PC-3 (cell line): ENCODE results near the gene PRICKLE1. TPM values are rescaled to one million over a fixed set of nuclear protein-coding genes. Genes with fewer than 3 reads are reported as not detected.
A peak's percentile ranks its signal among the peaks of the same experiment; 100 is the strongest.

Experiments
- ATAC-seq: fragments of 200-7000 bp; cut with Tn5 transposase; 2 replicates; pipeline ENCODE4 v1.9.1; 2020; ENCODE audit warnings: mild to moderate bottlenecking, moderate library complexity
- BruUV-seq: library from RNA; stranded (reverse); fragments of 400-500 nt; replicated peaks from 2 replicates; lab custom pipeline; 2021; lab: Mats Ljungman, UMichigan
- CTCF ChIA-PET: fragments of 300-600 bp; sonication (Branson Sonifier 250); formaldehyde crosslinking; loops from one replicate; lab custom pipeline; 2022; ENCODE audit warnings: antibody characterized with exemption; lab: Charles Lee
- POLR2A ChIA-PET: fragments of 300-600 bp; sonication (Branson Sonifier 250); formaldehyde crosslinking; loops from one replicate; lab custom pipeline; 2022; ENCODE audit warnings: antibody characterized with exemption; ENCODE audit not compliant: unreplicated experiment; lab: Charles Lee
- DNase-seq: peaks from one replicate; pipeline ENCODE4 v3.0.0-alpha.2; 2015
- H2AFZ ChIP-seq: fragments of 300-600 bp; sonication (generic); 2 replicates; pipeline ENCODE4 v1.6.0; 2016; ENCODE audit warnings: antibody characterized with exemption, low read length
- H3F3A ChIP-seq: fragments of 300-600 bp; sonication (generic); one replicate; pipeline ENCODE4 v1.6.0; 2017; ENCODE audit warnings: antibody characterized with exemption, low read length, control low read depth, mild to moderate bottlenecking; ENCODE audit not compliant: unreplicated experiment
- H3K27ac ChIP-seq: fragments of 300-600 bp; sonication (generic); 2 replicates; pipeline ENCODE4 v1.5.1; 2016; ENCODE audit warnings: mild to moderate bottlenecking, low read length
- H3K27me3 ChIP-seq: fragments of 300-600 bp; sonication (generic); 2 replicates; pipeline ENCODE4 v1.6.1; 2016; ENCODE audit warnings: low read length, mixed read lengths
- H3K36me3 ChIP-seq: fragments of 300-600 bp; sonication (generic); 2 replicates; pipeline ENCODE4 v1.6.1; 2016; ENCODE audit warnings: low read depth, mixed run types, low read length, mixed read lengths
- H3K4me1 ChIP-seq: fragments of 300-600 bp; sonication (generic); 2 replicates; pipeline ENCODE4 v1.5.1; 2016; ENCODE audit warnings: low read length; ENCODE audit not compliant: insufficient read depth
- H3K4me2 ChIP-seq: fragments of 300-600 bp; sonication (generic); 2 replicates; pipeline ENCODE4 v1.6.0; 2016; ENCODE audit warnings: low read length
- H3K4me3 ChIP-seq: fragments of 300-600 bp; sonication (generic); 2 replicates; pipeline ENCODE4 v1.5.1; 2016; ENCODE audit warnings: mild to moderate bottlenecking, low read length, mixed read lengths
- H3K79me2 ChIP-seq: fragments of 300-600 bp; sonication (generic); 2 replicates; pipeline ENCODE4 v1.6.1; 2017; ENCODE audit warnings: low read length, mixed read lengths
- H3K9ac ChIP-seq: fragments of 300-600 bp; sonication (generic); 2 replicates; pipeline ENCODE4 v1.6.0; 2016; ENCODE audit warnings: mild to moderate bottlenecking, low read length
- H3K9me2 ChIP-seq: fragments of 300-600 bp; sonication (generic); replicated peaks from 2 replicates; pipeline ENCODE4 v1.6.1; 2016; ENCODE audit warnings: mixed run types, low read length, mixed read lengths
- H3K9me3 ChIP-seq: fragments of 300-600 bp; sonication (generic); 2 replicates; pipeline ENCODE4 v1.6.1; 2016; ENCODE audit warnings: low read length, mixed read lengths
- H4K20me1 ChIP-seq: fragments of 300-600 bp; sonication (generic); 2 replicates; pipeline ENCODE4 v1.6.1; 2016; ENCODE audit warnings: low read length, mixed read lengths
- CTCF ChIP-seq: fragments of 300-600 bp; sonication (generic); conservative IDR thresholded peaks from 2 replicates; pipeline ENCODE4 v1.5.1; 2017; ENCODE audit warnings: antibody characterized with exemption, low read depth, mild to moderate bottlenecking, low read length
- EZH2 ChIP-seq: fragments of 300-600 bp; sonication (generic); IDR thresholded peaks from one replicate; pipeline ENCODE4 v1.6.1; 2017; ENCODE audit warnings: antibody characterized with exemption, mild to moderate bottlenecking, low read length; ENCODE audit not compliant: unreplicated experiment
- EZH2phosphoT487 ChIP-seq: fragments of 300-600 bp; sonication (generic); IDR thresholded peaks from 2 replicates; pipeline ENCODE4 v1.6.1; 2018; ENCODE audit warnings: mild to moderate bottlenecking, antibody characterized with exemption, low read length, borderline replicate concordance
- intact Hi-C: fragments of 100-400 bp; cut with micrococcal nuclease; formaldehyde crosslinking; loops from 2 replicates; pipeline ENCODE4 v1.9.0; 2023
- total RNA-seq: library from RNA; depleted of rRNA; stranded (reverse); fragments of >200 nt; gene quantifications from 2 replicates; pipeline ENCODE4 v1.2.3, GENCODE V29; 2014

Gene PRICKLE1
- total RNA-seq, 1 experiment from 2014 or later = 17.2 TPM

GRCh38 chr12:42468921-42469320 is 120.6 kb downstream of the PRICKLE1 start:
- ATAC-seq = peak; percentile 80
- peak; percentile 20 for DNase-seq
- Histone ChIP-seq H3K9ac (no peak overlapping the region), H2AFZ (no peak overlapping the region), H3K4me2 (no peak overlapping the region), H3K9me2 (no peaks in the 10 kb centered on the region), H3K4me1 (peaks cover 12% of the 10 kb centered on the region), H3K4me3 (no peak overlapping the region), H3K79me2 (peaks cover 19% of the 10 kb centered on the region), H3K9me3 (no peaks in the 10 kb centered on the region), H3K36me3 (peaks cover 36% of the 10 kb centered on the region), H3F3A (no peaks in the 10 kb centered on the region), H4K20me1 (no peaks in the 10 kb centered on the region), H3K27ac (no peak overlapping the region), H3K27me3 (no peaks in the 10 kb centered on the region)
- ChIA-PET POLR2A (no interaction called here), CTCF (interaction anchor here (1.1 kb wide), 1 partner anchor 869 kb away, joined by 3 read pairs; no protein-coding TSS in a partner anchor)
- no peak for TF ChIP-seq CTCF
- TF ChIP-seq EZH2phosphoT487 = no peak
- TF ChIP-seq EZH2 = no peak
- intact Hi-C loops = no loop called here
- BruUV-seq = no TSS peak

GRCh38 chr12:42468341-42468821 is 121.2 kb downstream of the PRICKLE1 start:
- BruUV-seq = no TSS peak
- Histone ChIP-seq H3K9me3 (no peaks in the 10 kb centered on the region), H3K27ac (no peak overlapping the region), H3K9ac (no peak overlapping the region), H3K27me3 (no peaks in the 10 kb centered on the region), H3K4me2 (no peak overlapping the region), H2AFZ (no peak overlapping the region), H3K4me3 (no peak overlapping the region), H3K36me3 (peaks cover 39% of the 10 kb centered on the region), H3F3A (no peaks in the 10 kb centered on the region), H4K20me1 (no peaks in the 10 kb centered on the region), H3K4me1 (peaks cover 7% of the 10 kb centered on the region), H3K9me2 (no peaks in the 10 kb centered on the region), H3K79me2 (peaks cover 13% of the 10 kb centered on the region)
- POLR2A ChIA-PET = no interaction called here
- ATAC-seq (no peak), DNase-seq (no peak)
- CTCF ChIA-PET = interaction anchor here (0.6 to 1.1 kb wide), 2 partner anchors 34 to 870 kb away, joined by 3 read pairs; no protein-coding TSS in a partner anchor
- no peak for TF ChIP-seq EZH2
- TF ChIP-seq CTCF = no peak
- no peak for TF ChIP-seq EZH2phosphoT487
- intact Hi-C loops = no loop called here

GRCh38 chr12:42463671-42464070 is 125.9 kb downstream of the PRICKLE1 start:
- POLR2A ChIA-PET = interaction anchor here (0.7 kb wide), 1 partner anchor 875 kb away, joined by 3 read pairs; no protein-coding TSS in a partner anchor
- CTCF ChIA-PET = no interaction called here
- Histone ChIP-seq H3K4me2 (no peak overlapping the region), H3K27ac (no peak overlapping the region), H3K9me3 (no peaks in the 10 kb centered on the region), H3K9ac (no peak overlapping the region), H3K4me1 (no peaks in the 10 kb centered on the region), H3K9me2 (no peaks in the 10 kb centered on the region), H3K36me3 (peaks cover 40% of the 10 kb centered on the region), H2AFZ (no peak overlapping the region), H3F3A (no peaks in the 10 kb centered on the region), H3K79me2 (no peaks in the 10 kb centered on the region), H3K4me3 (no peak overlapping the region), H3K27me3 (no peaks in the 10 kb centered on the region), H4K20me1 (no peaks in the 10 kb centered on the region; the same call in 1 of the 2 replicates)
- BruUV-seq = no TSS peak
- DNase-seq (no peak), ATAC-seq (no peak)
- intact Hi-C loops = no loop called here
- no peak for TF ChIP-seq EZH2phosphoT487
- TF ChIP-seq CTCF = no peak
- TF ChIP-seq EZH2 = no peak
